NCI-H526 (cell line): Measurements from ENCODE around the gene PSMD14.

Experiments used
- DNase-seq, 2 experiments: peaks; one replicate each; lab custom pipeline; 2025; lab: John Stamatoyannopoulos, UW

Gene PSMD14

GRCh38 chr2:161448431-161448830, 140.2 kb downstream of the PSMD14 start:
- no peak for DNase-seq
